Stimulated activated CD4-positive, alpha-beta T cell treated with anti-CD3 and anti-CD28 coated beads, Interleukin-2, amount 100 ng/mL, for 4 hours (primary cell): ENCODE results near the gene TPPP2.
"Not testable (repeated sequence)": the region's sequence is repeated elsewhere in the genome, so short reads cannot be mapped to it uniquely, and the experiment has no call there.

ENCODE experiments used
- DNase-seq: peaks from one replicate; pipeline ENCODE4 v3.0.0-alpha.2; 2020; ENCODE audit warnings: low read depth

TPPP2 gene

GRCh38 chr14:21038441-21039422 is 8.7 kb downstream of the TPPP2 start:
- no peak for DNase-seq

- DNase-seq, result no peak
Observed at GRCh38 chr14:21039585-21040369, 9.8 kb downstream of the TPPP2 start.

- no peak for DNase-seq
Observed at GRCh38 chr14:21040370-21040925, 10.4 kb downstream of the TPPP2 start.

GRCh38 chr14:21040941-21041340 is 10.9 kb downstream of the TPPP2 start:
- DNase-seq, result not testable (repeated sequence)

GRCh38 chr14:21041676-21042433 is 11.8 kb downstream of the TPPP2 start, which contains the start of gene RNASE7:
Gene RNASE7, plus strand, starts transcription at chr14:21042362. Its CDS starts 631 bp downstream, at chr14:21042993.
- DNase-seq, result no peak

- no peak for DNase-seq
Observed at GRCh38 chr14:21042918-21043317, 12.9 kb downstream of the TPPP2 start.

GRCh38 chr14:21043387-21043973 is 13.5 kb downstream of the TPPP2 start:
- DNase-seq, result no peak

GRCh38 chr14:21043974-21044618 is 14.1 kb downstream of the TPPP2 start:
- DNase-seq, result no peak

- no peak for DNase-seq
Observed at GRCh38 chr14:21047378-21047781, 17.4 kb downstream of the TPPP2 start.

- DNase-seq, result no peak
Observed at GRCh38 chr14:21048638-21049037, 18.6 kb downstream of the TPPP2 start.

GRCh38 chr14:21049271-21049673 is 19.3 kb downstream of the TPPP2 start:
- DNase-seq, result no peak

GRCh38 chr14:21050597-21050996 is 20.6 kb downstream of the TPPP2 start:
- DNase-seq, result no peak

GRCh38 chr14:21053184-21054122 is 23.4 kb downstream of the TPPP2 start:
- DNase-seq, result no peak

GRCh38 chr14:21054123-21054767 is 24.2 kb downstream of the TPPP2 start:
- DNase-seq, result no peak

- no peak for DNase-seq
Observed at GRCh38 chr14:21054768-21055145, 24.7 kb downstream of the TPPP2 start.

GRCh38 chr14:21055432-21056117 is 25.6 kb downstream of the TPPP2 start:
- no peak for DNase-seq

GRCh38 chr14:21056520-21057163 is 26.6 kb downstream of the TPPP2 start:
- no peak for DNase-seq
